GM19023 (cell line): ENCODE results near the gene PRIM2.
"Not testable (repeated sequence)": the region's sequence is repeated elsewhere in the genome, so short reads cannot be mapped to it uniquely, and the experiment has no call there.

ENCODE experiments used
- ATAC-seq: cut with Tn5 transposase; IDR thresholded peaks from one replicate; pipeline ENCODE4 v1.9.1; 2021; ENCODE audit warnings: mild to moderate bottlenecking, moderate library complexity; ENCODE audit not compliant: unreplicated experiment

Gene PRIM2

DNA sequence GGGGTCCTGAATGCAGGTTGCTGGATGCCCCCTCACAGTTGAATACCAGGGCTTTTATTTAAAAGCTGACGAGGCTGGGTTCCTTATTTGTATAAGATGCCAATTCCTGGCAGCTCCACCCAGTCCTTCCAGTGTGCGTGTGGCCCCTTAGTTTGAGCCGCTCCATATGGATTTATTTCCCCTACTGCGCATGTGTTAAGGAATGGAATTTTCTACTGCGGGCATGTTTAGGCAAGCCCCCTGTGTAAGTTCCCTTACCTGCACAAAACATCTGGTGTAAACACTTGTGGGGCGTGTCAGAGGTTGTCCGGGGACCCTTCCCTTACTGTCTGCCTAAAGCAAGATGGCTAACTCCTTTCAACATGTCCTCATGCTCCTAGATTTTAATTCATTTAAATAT is 174.4 kb downstream of the PRIM2 start:
- ATAC-seq, result not testable (repeated sequence)

DNA sequence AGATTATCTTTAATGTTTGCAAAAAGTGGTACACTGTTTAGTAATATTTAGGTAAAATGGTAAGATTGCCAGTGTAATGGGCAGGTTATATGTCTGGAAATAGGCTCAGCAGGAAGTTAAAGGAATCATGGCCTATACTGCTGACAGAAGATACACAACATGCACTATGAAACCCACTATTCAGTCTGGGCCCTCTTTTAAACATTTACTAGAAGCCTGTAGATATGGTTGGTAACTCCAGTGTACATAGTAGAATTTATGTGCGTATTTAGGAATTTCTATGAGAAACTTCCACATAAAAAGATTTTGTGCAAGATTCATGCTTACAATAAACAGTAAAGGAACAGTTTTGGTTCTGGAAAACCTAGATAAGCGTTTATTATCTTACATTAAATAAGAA is 178.8 kb downstream of the PRIM2 start:
- ATAC-seq, result not testable (repeated sequence)

DNA sequence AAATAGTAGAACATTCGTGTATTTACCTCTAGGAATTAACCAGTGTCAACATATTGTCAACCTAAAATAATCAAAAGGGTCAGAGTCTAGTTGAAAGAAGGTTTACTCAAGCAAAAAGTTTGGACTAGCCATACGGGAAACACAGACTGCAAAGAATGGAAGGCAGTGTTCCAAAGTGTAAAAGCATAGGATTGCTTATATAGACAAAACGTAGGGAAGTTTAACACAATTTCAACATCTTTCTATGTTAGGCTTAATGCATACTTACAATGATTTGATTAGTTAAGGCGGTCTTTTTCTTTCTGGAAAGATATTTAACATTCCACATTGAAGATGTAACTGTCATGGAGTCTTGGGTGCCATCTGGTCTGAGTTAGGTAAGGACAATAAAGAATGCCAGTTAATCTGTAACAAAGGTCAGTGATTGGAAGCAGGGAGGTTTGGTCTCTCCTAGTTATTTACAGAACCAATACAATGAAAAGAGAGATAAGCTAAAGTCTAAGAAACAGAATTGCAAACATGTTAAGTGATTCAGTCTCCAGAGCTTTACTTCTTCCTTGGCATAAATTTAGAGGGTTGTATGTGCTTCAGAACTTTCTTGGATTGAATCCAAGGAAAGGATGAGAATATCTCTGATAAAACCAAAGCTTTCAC is 183.1 kb downstream of the PRIM2 start:
- not testable (repeated sequence) for ATAC-seq

DNA sequence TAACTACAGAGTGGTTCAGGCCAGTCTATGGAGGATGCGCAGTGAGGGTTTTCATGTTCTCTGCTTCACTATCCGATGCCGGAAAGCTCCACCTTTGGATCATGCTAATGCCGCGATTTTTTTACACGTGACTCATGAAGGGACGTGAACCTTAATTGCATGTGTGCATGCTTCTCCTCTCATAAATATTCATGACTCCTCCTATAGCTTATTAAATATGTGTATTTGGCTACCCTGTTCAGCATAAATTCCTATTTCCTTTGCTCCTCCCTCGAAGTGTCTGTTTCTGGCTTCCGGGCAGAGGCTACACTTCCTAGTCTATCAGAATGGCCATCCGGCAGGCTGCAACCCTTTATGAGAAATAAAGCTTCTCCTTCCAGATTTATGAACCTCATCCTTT is 185.0 kb downstream of the PRIM2 start:
- not testable (repeated sequence) for ATAC-seq

DNA sequence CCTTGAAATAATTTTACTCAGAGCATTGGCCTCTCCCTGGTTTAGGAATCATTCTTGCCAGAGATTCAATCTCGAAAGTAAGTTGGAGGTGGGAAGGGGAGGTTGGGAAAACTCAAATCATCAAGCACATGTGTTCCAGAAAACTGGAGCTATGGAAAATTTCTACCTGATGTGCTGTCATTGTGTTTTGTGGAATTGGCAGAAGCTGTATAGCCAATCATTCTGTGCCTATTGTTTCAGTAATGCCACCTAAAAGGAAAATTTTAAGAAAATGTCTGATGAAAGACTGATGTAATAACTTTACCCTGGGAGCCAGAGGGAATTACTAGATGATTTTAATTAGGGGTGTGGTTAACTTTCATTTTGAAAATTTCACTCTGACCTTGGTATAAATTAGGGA is 187.8 kb downstream of the PRIM2 start:
- ATAC-seq, result not testable (repeated sequence)

DNA sequence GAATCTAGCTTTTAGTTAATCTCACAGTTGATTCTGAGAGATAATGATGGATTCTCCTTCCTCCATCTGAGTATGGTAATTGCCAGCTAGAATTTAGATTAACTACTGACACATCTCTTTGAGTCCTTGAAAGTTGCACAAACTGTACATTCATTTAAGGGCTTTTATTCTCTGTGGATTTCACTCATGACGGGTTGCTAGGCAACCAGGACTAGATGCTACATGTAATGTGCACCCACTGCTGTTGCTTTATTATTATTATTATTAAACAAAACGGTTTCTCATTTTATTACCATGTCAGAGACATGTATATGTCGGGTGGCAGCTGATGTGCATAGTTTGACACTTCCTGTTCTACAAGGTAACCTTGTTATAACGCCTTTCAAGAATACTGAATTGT is 193.0 kb downstream of the PRIM2 start:
- ATAC-seq, result not testable (repeated sequence)

DNA sequence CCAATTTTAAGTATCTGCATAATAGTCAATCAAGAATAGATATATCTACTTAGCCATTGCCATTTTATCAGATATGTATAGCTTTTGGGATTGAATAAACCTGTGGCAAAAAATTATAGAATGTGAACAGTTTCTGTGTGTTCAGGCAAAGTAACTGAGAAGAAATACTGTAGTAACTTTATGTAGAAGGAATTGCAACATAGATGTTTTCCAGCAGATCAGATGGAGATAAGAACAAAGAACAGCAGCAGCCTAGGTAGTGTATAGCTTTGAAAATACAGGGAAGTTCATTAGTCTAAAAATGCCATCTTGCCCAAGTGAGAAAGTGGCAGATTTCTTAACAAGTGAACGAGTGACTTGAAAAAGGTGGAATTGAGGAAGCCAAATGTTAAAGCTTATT is 197.7 kb downstream of the PRIM2 start:
- ATAC-seq, result not testable (repeated sequence)

DNA sequence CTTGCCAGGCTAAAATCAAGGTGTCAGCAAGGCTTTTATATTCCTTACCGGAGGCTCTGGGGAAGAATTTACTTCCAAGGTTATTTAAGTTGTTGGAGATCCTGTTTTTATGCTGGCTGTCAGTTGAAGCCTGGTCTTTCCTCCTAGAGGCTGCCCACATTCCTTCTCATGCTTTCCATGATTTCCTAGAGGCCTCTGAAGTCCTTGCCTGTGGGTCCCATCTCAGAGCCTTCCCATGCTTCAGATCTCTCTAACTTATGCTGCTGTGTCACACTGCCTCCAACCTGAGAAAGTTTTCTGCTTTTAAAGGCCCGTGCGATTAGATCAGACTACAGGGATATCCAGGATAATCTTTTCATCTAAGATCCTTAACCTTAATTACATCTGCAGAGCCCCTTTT is 198.4 kb downstream of the PRIM2 start:
- not testable (repeated sequence) for ATAC-seq

DNA sequence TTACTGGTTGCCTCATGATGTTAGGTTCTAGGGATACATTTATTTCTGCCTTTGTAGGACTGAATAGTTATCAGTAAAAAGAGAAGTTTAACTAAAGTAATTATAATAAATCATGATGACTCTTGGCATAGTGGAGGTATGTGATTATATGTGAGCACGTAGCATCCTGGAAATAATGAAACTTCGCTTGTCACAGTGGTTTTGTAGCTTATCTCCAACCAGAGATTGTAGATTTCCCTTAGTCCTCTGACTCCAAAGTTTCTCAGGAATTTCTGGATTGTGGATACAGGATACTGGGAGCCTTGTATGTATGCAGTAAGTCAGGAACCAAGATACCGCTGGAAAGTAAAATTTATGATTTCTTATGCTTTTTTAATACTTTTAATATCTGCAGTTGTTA is 199.3 kb downstream of the PRIM2 start:
- not testable (repeated sequence) for ATAC-seq

DNA sequence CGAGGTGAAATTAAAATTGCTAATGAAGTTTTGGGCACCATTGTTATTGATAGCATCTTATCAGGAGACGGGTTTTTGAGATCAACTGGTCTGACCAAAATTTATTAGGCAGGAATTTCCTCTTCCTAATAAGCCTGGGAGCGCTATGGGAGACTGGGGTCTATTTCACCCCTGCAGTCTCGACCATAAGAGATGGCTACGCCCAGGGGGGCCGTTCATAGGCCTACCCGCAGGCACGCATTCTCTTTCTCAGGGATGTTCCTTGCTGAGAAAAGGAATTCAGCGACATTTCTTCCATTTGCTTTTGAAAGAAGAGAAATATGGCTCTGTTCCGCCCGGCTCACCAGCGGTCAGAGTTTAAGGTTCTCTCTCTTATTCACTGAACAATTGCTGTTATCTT is 201.8 kb downstream of the PRIM2 start:
- ATAC-seq, result not testable (repeated sequence)

DNA sequence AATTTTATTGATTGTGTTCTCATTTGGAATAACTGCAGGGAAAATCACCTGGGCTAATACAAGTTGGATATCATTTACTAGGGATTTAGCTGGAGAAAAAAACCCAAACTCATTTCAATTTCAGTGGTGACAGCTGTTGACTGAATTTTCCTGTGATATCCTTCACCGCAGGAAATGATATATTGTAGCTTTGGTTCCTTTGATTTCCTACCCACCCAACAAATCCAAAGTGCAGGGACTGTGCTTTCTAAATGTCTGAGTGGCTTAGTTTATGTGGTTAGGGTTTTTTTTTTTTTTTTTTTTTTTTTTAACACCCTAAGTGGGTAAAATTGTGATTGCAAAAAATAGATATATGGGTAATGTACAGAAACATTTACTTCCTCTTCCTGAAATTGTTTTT is 203.7 kb downstream of the PRIM2 start:
- ATAC-seq, result not testable (repeated sequence)

DNA sequence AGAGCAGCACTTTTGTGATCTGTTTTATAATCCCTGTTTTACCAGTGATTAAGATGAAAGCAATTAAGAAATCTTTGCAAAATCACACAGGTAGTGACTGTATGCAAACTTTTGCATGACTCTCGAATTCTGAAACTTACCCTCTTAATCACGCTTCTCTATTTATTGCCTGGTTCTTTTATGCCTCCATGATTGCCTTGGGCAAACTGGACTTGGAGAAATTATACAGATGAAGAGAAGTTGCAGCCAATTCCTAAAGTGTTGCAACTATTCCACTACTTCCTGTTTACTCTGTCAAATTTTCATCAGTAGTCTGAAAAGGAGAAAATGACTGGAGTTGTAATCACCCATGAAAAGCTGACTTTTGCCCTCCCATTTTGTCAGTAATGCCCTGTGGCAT is 205.8 kb downstream of the PRIM2 start:
- ATAC-seq, result not testable (repeated sequence)

DNA sequence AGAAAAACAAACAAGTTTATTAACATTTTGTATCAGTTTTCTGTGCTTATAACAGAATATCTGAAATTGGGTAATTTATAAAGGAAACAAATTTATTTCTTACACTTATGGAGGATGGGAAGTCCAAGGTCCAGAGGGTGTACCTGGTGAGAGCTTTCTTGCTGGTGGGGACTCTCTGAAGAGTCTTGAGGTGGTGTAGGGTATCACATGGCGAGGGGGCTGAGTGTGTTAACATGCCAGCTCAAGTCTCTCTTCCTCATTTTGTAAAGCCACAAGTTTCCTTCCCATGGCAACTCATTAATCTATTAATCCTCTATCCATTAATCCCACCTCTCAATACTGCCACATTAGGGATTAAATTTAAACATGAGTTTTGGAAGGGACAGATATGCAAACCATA is 212.3 kb downstream of the PRIM2 start:
- not testable (repeated sequence) for ATAC-seq

DNA sequence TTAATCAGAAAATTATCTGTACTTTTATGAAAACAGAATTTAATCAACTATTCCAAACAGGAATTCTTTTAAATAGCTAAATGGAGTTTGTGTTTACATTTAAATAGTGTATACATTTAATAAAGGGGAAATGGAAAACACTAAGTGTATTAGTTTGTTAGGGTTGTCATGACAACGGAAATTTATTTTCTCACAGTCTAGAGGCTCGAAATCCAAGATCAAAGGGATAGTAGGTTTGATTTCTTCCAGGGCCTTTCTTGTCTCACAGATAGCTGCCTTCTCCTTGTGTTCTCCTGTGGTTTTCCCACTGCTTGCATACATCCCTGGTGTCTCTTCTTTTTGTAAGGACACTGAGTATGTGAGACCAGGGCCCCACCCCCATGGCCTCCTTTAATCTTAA is 215.2 kb downstream of the PRIM2 start:
- ATAC-seq, result not testable (repeated sequence)

DNA sequence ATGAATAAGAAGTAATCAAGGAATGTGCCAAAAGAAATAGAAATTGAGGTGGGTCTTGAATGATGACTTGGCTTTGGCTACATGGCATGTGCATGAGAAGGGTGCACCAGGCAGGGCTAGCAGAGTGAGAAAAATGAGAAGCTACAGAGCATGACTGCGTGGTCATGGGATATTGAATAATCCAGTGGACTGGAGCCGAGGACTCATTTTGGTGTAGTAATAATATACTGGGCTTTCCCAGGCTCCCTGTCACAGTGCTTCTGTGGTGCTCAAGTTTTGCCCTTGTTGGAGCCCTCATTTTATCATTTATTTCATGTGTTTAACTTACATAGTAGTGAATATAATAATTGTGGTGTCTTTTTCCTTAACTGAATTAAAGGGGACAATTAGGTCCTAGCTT is 217.7 kb downstream of the PRIM2 start:
- ATAC-seq, result not testable (repeated sequence)

DNA sequence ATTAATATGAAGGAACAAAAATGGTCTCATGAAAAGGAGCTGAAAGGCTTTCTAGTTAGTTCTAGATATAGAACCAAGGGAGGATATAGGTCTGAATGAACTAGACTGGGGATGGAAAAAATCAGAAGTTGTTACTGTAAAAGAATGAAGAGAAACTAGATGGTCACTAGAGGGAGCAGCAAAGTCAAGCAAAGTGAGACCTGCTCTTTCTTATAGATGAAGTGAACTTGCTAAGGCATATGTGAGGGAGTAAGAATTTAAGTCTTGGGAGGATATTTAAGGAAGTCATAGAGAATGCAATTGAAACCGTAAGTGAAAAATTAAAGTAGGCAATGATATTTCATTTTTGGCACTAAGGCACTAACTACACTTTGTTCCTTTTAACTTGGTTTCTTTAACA is 218.6 kb downstream of the PRIM2 start:
- ATAC-seq, result not testable (repeated sequence)

DNA sequence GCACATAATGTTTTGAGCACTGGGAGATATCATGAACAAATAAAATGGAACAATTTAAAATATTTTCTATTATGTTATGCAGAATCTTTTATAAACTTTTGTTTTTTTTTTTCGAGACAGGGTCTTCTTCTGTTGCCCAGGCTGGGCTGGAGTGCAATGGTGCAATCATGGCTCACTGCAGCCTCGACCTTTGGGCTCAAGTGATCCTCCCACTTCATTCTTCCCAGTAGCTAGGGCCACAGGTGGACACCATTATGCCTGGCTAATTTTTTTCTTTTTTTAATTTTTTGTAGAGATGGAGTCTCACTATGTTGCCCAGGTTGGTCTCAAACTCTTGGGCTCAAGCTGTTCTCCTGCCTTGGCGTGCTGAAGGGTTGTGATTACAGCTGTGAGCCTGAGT is 220.5 kb downstream of the PRIM2 start:
- ATAC-seq, result not testable (repeated sequence)

DNA sequence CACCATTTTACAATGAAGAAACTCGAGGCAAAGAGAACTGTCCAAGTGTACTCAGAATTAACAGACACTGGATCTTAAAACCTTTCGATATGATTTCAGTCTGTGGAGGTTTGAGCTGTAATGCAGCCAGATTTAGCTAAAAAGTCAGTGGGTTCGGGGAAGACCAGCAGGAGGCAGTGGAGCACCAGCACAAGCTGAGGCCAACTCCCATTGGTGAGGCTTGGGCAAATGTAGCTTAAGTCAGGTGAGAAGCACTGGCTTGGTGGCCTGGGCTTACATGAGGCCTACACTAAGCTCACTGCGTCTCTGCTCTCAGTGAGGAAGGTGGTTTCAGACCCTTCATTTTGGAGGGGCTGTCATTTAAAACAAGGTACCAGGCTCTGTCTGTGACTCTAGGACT is 234.5 kb downstream of the PRIM2 start:
- not testable (repeated sequence) for ATAC-seq

DNA sequence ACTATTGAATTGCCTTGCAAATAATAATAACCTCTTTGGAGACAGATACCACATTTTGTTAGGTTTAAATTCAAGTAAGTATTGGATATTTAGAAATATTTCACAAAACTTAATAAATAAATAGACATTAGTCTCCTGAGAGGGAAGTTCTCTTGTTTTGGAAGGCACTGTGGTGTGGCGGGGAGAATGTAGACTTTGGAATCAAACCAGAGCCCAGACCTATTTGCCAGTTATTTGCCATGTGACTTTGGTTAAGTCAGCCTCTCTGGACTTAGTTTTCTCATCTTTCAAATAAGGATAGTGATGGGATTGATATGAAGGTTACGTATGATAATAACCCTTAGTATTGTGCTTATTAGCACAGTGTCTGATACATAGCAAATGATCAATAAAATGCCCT is 240.4 kb downstream of the PRIM2 start:
- not testable (repeated sequence) for ATAC-seq

DNA sequence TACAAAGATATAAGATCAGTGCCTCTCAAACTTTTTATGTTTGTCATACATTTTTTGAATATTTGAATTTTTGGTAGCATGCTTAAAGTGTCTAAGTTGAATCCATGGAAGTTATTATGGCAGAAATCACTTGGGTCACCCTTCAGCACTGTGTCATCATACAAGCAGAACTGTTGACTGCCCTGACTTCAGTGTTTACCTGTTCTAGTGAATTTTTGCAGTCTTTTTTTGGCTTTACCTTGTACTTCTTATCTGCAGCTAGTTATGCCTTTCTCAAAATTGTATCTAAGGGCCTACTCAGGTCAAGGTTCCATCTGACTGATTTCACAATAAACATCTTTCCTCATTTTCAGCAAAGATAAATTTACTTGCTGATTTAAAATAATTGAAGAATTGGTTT is 241.7 kb downstream of the PRIM2 start:
- ATAC-seq, result not testable (repeated sequence)

DNA sequence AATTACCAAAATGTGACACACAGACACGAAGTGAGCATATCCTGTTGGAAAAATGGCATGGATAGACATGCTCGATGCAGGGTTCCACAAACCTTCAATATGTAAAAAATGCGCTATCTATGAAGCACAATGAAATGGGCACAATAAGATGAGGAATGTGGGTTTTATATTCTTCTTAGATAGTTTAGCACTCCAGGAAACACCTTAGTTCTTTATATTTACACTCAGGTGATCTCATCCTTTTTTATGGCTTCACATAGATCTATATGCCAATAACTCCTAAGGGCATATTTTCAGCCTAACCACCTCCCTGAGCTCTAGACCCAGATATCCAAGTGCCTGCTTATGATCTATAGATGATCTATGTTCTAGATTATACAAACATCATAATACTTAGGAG is 244.8 kb downstream of the PRIM2 start:
- not testable (repeated sequence) for ATAC-seq

DNA sequence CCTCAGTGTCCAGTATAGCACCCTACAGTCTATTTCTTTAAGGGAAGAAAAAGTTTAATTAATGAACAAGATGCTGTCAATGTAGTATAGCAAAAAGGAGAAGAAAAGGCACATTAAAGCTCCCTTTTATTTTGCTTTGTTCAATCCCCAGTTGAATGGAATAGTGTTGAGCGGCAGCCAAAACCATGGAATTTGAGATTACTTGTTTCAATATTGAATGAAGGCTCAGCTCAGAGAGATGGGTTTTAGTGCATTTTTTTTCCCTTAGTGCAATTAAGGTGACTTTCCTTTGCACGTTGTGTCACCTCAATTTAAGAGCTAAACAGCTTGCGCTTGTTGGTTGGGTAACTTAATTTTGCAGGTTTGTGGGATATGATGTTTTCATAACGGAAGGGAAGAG is 254.7 kb downstream of the PRIM2 start:
- ATAC-seq, result not testable (repeated sequence)

DNA sequence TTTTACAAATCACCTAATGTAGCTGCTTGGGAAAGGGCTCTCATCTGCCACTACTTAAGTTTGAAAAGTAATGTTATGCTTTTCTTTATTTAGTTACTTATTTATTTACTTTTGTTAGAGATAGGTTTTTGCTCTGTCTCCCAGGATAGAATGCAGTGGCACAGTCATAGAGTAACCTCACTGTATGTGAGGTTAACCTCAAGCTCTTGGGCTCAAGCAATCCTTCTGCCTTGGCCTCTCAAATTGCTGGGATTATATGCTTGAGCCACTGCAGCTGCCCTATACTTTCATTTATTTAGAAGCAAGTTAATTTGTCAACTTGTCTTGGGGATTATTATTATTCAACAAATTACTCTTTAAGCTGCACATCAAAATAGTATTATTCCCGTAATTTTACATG is 255.4 kb downstream of the PRIM2 start:
- ATAC-seq, result not testable (repeated sequence)
